Right lobe of liver (tissue), 4 donors: Measurements from ENCODE around the gene CACNA2D2.

Experiments used
- CTCF ChIP-seq, 4 donors: fragments of 200-600 bp in 3 of 4; fragments of 450-650 bp in 1 of 4; IDR thresholded peaks; one replicate each; pipeline versions ENCODE4 v1.5.1 to v1.8.0; 2016 to 2022; ENCODE audit warnings: antibody characterized with exemption in 4 of 4, mild to moderate bottlenecking in 2 of 4
- POLR2A ChIP-seq: fragments of 450-650 bp; IDR thresholded peaks from one replicate; pipeline ENCODE4 v1.6.1; 2017; ENCODE audit warnings: antibody characterized with exemption, mild to moderate bottlenecking
- donor health status: DM: no; HTN: no; CAD: no.
- donor health status: DM: no; HTN: no; CAD: no.
- donor health status: DM: no; HTN: yes; CAD: no.

- no peak for TF ChIP-seq CTCF (IDR thresholded peaks at IDR 0.05)
- TF ChIP-seq POLR2A = no peak
Observed at GRCh38 chr3:50430191-50430590, 73.2 kb downstream of the CACNA2D2 start.
